Measurements from ENCODE around the gene DNLZ. TPM values are rescaled to one million over a fixed set of nuclear protein-coding genes. Genes with fewer than 3 reads are reported as not detected.

The DNLZ gene
- total RNA-seq: 10 to 100 TPM; 37.9 to 65.1 (median 54.3) TPM

GRCh38 chr9:136363106-136363948 is at the start of gene DNLZ:
DNLZ (minus strand) TSS chr9:136363744; CDS start chr9:136363714, 30 bp downstream.
- peak within 1 kb of the TSS; percentile 68 to 86 (median 78) for H3K4me3 ChIP-seq
- H3K4me1 ChIP-seq: peaks cover 7 to 9% of the 10 kb centered on the region in 2 donors
- H3K9me3 ChIP-seq: no peaks in the 10 kb centered on the region
- peak within 1 kb of the TSS; percentile 81 to 96 (median 94) for H3K27ac ChIP-seq
- intact Hi-C loops (cut with DNase I; ENCODE audit: low total_unique reads): loop anchor here (1.0 to 5.0 kb wide), 5 partner anchors 24 to 456 kb away; partner anchors contain the start of genes CAMSAP1, NOTCH1, QSOX2 and SNAPC4
- in situ Hi-C loops (cut with MboI; ENCODE audit: low sequenced_read_pairs in 4 of 4): no loop called here
- peak; percentile 95 to 97 for ATAC-seq
- no peaks in the 10 kb centered on the region for H3K36me3 ChIP-seq
- H3K27me3 ChIP-seq: no peaks in the 10 kb centered on the region
- peak; percentile 96 for DNase-seq
- TF ChIP-seq CTCF (IDR thresholded peaks at IDR 0.05 in 4 of 5, conservative IDR thresholded peaks at IDR 0.05 in 1 of 5) (peak; percentile 88 to 100 (median 99)), POLR2A (IDR thresholded peaks at IDR 0.05) (peak; percentile 84 to 93)

- no peaks in the 10 kb centered on the region for H3K9me3 ChIP-seq
- DNase-seq (no peak), ATAC-seq (no peak)
- H3K4me3 ChIP-seq: no peak overlapping the region
- H3K4me1 ChIP-seq: peaks cover 16 to 25% of the 10 kb centered on the region in 2 donors
- intact Hi-C loops (cut with DNase I; ENCODE audit: low total_unique reads): no loop called here
- no peak overlapping the region for H3K27ac ChIP-seq
- H3K36me3 ChIP-seq: peaks cover 0 to 63% of the 10 kb centered on the region in 2 donors
- no peaks in the 10 kb centered on the region for H3K27me3 ChIP-seq
- in situ Hi-C loops (cut with MboI; ENCODE audit: low sequenced_read_pairs in 4 of 4): no loop called here
- TF ChIP-seq POLR2A (IDR thresholded peaks at IDR 0.05) (no peak), CTCF (IDR thresholded peaks at IDR 0.05 in 4 of 5, conservative IDR thresholded peaks at IDR 0.05 in 1 of 5) (no peak)
Observed at GRCh38 chr9:136412962-136413361, 49.4 kb upstream of the DNLZ start.

- ATAC-seq: no peak
- H3K4me1 ChIP-seq: peaks cover 16 to 25% of the 10 kb centered on the region in 2 donors
- no peak for DNase-seq
- H3K9me3 ChIP-seq: no peaks in the 10 kb centered on the region
- in situ Hi-C loops (cut with MboI; ENCODE audit: low sequenced_read_pairs in 4 of 4) (no loop called here), intact Hi-C loops (cut with DNase I; ENCODE audit: low total_unique reads) (loop anchor here (2.0 kb wide), 1 partner anchor 27 kb away; the partner anchor contains the start of gene INPP5E)
- no peaks in the 10 kb centered on the region for H3K27me3 ChIP-seq
- H3K4me3 ChIP-seq: peak overlapping the region; percentile 76 to 97 (median 82)
- no peak for TF ChIP-seq CTCF (IDR thresholded peaks at IDR 0.05 in 4 of 5, conservative IDR thresholded peaks at IDR 0.05 in 1 of 5)
- TF ChIP-seq POLR2A (IDR thresholded peaks at IDR 0.05): no peak
- peaks cover 0 to 59% of the 10 kb centered on the region in 2 donors for H3K36me3 ChIP-seq
- H3K27ac ChIP-seq: peak overlapping the region; percentile 81 to 93 (median 90)
Observed at GRCh38 chr9:136411378-136411777, 47.8 kb upstream of the DNLZ start.

GRCh38 chr9:136410500-136411287 is 47.1 kb upstream of the DNLZ start, which contains the start of the genes ENTR1 and PMPCA:
ENTR1 (minus strand) TSS chr9:136410614; CDS start chr9:136410397, 217 bp downstream.
PMPCA (plus strand) TSS chr9:136410658; CDS start chr9:136410669, 11 bp downstream.
- Histone ChIP-seq H3K4me3 (peak within 1 kb of the TSS; percentile 76 to 97 (median 82)), H3K9me3 (no peaks in the 10 kb centered on the region), H3K27ac (peak within 1 kb of the TSS; percentile 81 to 93 (median 90)), H3K27me3 (no peaks in the 10 kb centered on the region), H3K36me3 (peaks cover 0 to 59% of the 10 kb centered on the region in 2 donors), H3K4me1 (peaks cover 16 to 25% of the 10 kb centered on the region in 2 donors)
- in situ Hi-C loops (cut with MboI; ENCODE audit: low sequenced_read_pairs in 4 of 4) (no loop called here), intact Hi-C loops (cut with DNase I; ENCODE audit: low total_unique reads) (loop anchor here (1.0 to 2.0 kb wide), 3 partner anchors 10 to 73 kb away; partner anchors contain the start of genes INPP5E, SEC16A and SNAPC4)
- ATAC-seq: peak; percentile 94 to 96
- TF ChIP-seq CTCF (IDR thresholded peaks at IDR 0.05 in 4 of 5, conservative IDR thresholded peaks at IDR 0.05 in 1 of 5) (no peak), POLR2A (IDR thresholded peaks at IDR 0.05) (peak; percentile 83 to 94)
- peak; percentile 87 for DNase-seq
